GM19043 (cell line): Measurements from ENCODE around the gene FAM114A2.

ENCODE experiments used
- ATAC-seq: cut with Tn5 transposase; IDR thresholded peaks from one replicate; pipeline ENCODE4 v1.9.1; 2021; ENCODE audit warnings: low read depth; ENCODE audit not compliant: unreplicated experiment

FAM114A2 gene

GRCh38 chr5:153991168-153991567 is 47.5 kb downstream of the FAM114A2 start:
- ATAC-seq = no peak

- ATAC-seq = no peak
Measured at GRCh38 chr5:153988510-153988909, 50.2 kb downstream of the FAM114A2 start.

GRCh38 chr5:153987301-153987700 is 51.4 kb downstream of the FAM114A2 start:
- no peak for ATAC-seq

- ATAC-seq = no peak
Measured at GRCh38 chr5:153985498-153985897, 53.2 kb downstream of the FAM114A2 start.

- ATAC-seq = no peak
Measured at GRCh38 chr5:153983885-153984284, 54.8 kb downstream of the FAM114A2 start.

GRCh38 chr5:153981905-153982605 is 56.7 kb downstream of the FAM114A2 start:
- no peak for ATAC-seq

GRCh38 chr5:153979028-153979783 is 59.5 kb downstream of the FAM114A2 start:
- no peak for ATAC-seq

GRCh38 chr5:153974813-153975163 is 63.9 kb downstream of the FAM114A2 start:
- no peak for ATAC-seq

- no peak for ATAC-seq
Measured at GRCh38 chr5:153974131-153974812, 64.4 kb downstream of the FAM114A2 start.

GRCh38 chr5:153972240-153972639 is 66.5 kb downstream of the FAM114A2 start:
- no peak for ATAC-seq

- no peak for ATAC-seq
Measured at GRCh38 chr5:153970496-153970895, 68.2 kb downstream of the FAM114A2 start.

GRCh38 chr5:153969563-153969895 is 69.2 kb downstream of the FAM114A2 start:
- no peak for ATAC-seq

GRCh38 chr5:153968761-153969562 is 69.7 kb downstream of the FAM114A2 start:
- no peak for ATAC-seq

GRCh38 chr5:153964880-153965645 is 73.6 kb downstream of the FAM114A2 start:
- ATAC-seq = no peak

GRCh38 chr5:153964191-153964879 is 74.4 kb downstream of the FAM114A2 start:
- no peak for ATAC-seq

GRCh38 chr5:153960269-153961215 is 78.2 kb downstream of the FAM114A2 start:
- ATAC-seq = no peak

- ATAC-seq = no peak
Measured at GRCh38 chr5:153959134-153959957, 79.4 kb downstream of the FAM114A2 start.

- no peak for ATAC-seq
Measured at GRCh38 chr5:153957205-153957604, 81.5 kb downstream of the FAM114A2 start.
